ENCODE results near the gene MMP27.
"Not testable (repeated sequence)": the region's sequence is repeated elsewhere in the genome, so short reads cannot be mapped to it uniquely, and the experiment has no call there.

Gene MMP27, protein sequence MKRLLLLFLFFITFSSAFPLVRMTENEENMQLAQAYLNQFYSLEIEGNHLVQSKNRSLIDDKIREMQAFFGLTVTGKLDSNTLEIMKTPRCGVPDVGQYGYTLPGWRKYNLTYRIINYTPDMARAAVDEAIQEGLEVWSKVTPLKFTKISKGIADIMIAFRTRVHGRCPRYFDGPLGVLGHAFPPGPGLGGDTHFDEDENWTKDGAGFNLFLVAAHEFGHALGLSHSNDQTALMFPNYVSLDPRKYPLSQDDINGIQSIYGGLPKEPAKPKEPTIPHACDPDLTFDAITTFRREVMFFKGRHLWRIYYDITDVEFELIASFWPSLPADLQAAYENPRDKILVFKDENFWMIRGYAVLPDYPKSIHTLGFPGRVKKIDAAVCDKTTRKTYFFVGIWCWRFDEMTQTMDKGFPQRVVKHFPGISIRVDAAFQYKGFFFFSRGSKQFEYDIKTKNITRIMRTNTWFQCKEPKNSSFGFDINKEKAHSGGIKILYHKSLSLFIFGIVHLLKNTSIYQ

DNA sequence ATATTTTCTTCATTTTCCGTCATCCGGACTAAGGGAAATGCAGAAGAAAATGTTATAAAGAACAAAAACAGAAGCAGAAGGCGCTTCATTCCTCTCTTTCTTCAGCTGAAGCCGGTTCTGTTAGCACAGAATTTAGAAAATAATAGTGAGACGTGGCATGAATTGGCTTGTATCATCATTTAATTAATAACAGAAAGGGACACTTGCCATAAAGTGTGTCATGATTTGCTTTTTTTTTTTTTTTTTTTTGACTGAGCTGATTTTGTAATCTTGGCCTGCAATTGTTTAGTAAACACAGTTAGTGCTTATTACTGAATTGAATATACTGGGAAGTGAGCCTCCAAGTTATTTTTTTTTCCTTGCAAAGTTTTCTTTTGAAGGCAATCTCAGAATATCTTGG, at the start of gene MMP27:
TSS of gene MMP27 (minus strand) at position 144 of the 400 bp plus-strand sequence. CDS start at position 89, 55 bp downstream.
- DNase-seq (ENCODE audit: low read depth): no peak

DNA sequence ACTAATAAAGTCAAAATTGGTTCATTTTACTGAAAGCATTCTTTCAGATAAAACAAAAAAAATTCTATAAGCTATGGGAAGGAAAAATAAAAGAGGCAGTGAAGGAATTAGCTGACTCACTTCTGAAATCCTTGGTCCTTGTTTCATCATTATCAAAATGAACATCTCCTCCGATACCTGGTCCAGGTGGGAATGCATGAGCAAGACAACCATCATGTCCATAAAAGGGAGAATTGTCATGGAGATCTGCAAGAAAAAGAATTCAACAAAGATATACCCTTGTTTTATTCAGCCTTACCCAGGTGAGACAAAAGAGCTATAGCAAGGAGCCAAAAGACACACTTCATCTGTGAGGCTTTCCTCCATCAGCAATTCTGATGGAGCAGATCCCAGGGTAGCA, 47.7 kb upstream of the MMP27 start:
- DNase-seq (ENCODE audit: low read depth): no peak

DNA sequence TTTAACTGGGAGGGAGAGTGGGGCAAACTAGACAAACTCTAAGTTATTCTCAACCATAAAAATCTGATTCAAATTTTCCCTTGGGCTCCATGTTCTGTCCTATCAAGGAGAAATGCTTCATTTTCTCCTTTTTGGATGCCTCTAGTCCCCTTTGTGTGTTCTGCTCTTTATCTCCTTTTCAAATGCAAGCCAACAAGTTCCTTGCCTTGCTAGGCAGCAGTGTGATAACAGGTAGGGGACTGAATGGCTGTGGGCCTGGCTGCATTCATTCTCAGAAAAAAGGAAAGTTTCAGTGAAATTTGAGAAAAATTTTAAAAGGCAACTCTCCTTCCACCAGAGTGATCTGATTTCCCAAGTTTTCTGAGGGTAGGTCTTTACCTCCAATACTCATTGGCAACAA, 46.1 kb upstream of the MMP27 start:
- DNase-seq (ENCODE audit: low read depth): no peak

DNA sequence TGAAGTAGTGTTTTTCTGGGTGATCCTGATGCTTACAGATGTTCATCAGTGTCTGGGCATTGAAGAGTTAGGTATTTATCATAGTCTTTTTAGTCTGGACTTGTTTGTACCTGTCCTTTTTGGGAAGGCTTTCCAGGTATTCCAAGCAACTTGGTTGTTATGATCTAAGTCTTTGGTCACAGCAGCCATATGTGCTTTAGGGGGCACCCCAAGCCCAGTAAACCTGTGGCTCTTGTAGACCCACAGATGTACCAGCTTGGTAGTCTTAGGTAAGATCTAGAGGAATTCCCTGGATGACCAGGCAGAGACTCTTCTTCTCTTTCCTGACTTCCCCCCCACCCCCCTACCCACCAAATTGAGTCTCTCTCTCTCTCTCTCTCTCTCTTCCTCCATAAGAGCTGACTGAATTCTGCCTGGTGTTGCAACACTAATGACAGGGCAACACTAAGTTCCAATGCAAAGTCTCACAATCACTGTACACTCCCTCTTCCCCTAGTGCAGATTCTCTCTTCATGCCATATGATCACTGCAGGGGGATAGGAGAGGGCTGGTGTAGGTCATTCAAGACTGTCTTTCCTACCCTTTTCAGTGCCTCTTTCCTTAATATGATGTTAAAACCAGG, 43.6 kb upstream of the MMP27 start:
- DNase-seq (ENCODE audit: low read depth): no peak

DNA sequence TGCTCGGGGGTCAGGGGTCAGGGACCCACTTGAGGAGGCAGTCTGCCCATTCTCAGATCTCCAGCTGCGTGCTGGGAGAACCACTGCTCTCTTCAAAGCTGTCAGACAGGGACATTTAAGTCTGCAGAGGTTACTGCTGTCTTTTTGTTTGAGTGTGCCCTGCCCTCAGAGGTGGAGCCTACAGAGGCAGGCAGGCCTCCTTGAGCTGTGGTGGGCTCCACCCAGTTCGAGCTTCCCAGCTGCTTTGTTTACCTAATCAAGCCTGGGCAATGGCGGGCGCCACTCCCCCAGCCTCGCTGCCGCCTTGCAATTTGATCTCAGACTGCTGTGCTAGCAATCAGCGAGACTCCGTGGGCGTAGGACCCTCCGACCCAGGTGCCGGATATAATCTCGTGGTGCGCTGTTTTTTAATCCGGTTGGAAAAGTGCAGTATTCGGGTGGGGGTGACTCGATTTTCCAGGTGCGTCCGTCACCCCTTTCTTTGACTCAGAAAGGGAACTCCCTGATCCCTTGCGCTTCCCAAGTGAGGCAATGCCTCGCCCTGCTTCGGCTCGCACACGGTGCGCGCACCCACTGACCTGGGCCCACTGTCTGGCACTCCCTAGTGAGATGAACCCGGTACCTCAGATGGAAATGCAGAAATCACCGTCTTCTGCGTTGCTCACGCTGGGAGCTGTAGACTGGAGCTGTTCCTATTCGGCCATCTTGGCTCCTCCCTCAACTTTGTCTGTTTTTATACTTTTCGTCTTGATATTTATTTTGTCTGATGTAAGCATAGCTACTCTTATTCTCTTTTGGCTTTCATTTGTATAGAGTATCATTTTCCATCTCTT, 41.4 kb upstream of the MMP27 start:
- not testable (repeated sequence) for DNase-seq (ENCODE audit: low read depth)

DNA sequence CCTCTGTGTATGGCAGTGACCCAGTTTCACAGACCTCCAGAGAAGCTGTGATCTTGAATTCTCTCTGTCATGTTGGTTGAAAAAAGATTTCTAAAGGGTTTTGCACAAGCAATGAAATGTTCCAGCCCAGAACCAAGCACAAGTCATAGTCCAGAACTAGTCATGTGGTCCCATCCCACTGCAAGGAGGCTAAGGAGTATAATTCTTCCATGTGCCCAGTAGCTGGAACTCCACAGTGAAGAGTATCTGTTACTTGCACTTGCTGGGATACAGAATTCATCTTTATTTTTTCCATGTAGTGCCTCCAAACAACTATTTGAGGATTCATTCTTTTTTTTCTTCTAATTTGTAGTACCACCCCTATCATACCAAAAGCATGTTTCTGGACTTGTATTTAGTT, 29.1 kb upstream of the MMP27 start:
- no peak for DNase-seq (ENCODE audit: low read depth)

DNA sequence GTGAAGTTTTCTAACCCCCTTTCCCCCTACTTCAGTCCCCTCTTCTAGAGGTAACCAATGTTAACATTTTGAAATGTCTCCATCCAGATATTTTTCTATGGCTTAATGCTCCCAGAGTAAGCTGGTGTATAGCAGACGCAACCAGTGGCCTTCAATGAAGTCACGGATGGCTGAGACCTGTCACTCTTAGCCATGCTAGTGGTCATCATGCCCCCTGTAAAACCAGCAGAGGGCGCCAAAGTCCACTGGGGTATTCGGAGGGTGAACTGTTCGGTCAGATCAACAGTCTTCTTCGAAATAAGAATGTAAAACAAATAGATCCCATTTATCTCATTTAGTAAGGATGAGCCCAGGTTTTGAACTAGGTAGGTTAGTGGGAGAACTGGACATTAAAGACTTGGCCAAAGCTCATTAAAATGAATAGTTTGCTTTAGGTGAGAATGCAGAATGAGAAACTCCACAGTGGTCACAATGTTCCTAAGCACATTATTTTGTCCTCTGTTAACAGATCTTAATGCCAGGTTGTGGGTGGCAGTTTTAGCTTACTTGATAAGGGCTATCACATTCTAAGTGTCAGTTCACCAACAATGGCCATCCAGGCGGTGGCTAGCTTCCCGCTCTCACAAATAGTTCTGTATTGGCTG, 27.8 kb upstream of the MMP27 start:
- no peak for DNase-seq (ENCODE audit: low read depth)

DNA sequence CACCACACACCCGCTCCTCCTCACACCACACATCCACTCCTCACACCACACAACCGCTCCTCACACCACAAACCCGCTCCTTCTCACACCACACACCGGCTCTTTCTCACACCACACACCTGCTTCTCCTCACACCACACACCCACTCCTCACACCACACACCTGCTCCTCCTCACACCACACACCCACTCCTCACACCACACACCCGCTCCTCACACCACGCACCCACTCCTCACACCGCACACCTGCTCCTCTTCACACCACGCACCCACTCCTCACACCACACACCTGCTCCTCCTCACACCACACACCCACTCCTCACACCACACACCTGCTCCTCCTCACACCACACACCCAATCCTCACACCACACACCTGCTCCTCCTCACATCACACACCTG, 25.4 kb upstream of the MMP27 start:
- not testable (repeated sequence) for DNase-seq (ENCODE audit: low read depth)

DNA sequence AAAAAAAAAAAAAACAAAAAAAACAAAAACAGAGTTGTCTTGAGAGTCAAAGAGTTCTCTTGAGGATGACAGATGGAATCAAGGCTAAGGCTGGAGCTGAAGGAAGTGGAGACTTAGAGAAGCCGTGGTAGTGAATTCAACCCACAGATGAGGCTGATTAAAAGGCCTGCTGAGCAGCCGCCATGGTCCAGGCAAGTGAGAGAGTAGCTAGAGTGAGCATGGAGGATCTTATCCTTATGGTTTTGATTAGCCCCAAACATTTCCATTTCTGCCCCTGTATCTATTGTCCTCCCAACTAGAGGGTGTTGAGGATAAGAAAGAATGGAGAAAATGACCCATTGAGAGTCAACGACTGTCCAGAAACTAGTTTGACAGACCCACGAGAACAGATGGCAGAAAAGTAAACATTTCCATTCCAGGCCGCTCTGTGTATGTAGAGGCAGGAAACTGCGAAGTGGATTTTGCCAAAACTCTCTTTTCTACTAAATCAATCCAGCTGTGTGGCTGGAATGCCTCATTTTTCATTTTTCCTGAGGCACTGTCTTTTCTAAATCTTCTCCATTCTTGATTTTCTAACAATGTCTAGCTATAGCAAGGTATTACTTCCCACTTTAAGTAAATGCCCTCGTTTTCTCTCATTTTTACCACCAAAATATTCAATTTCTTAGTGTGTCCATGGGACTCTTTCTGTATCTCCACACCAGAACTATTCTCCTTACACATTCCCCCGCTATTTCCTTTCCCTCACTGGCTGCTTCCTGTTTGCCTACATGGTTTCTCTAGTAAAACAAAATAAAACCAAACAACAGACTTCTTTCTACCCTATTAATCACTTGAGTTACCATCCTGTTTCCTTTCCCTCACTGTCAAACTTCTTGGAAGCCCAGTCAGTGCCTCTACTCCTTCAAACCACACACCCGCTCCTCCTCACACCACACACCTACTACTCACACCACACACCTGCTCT, 24.6 kb upstream of the MMP27 start:
- DNase-seq (ENCODE audit: low read depth): no peak

DNA sequence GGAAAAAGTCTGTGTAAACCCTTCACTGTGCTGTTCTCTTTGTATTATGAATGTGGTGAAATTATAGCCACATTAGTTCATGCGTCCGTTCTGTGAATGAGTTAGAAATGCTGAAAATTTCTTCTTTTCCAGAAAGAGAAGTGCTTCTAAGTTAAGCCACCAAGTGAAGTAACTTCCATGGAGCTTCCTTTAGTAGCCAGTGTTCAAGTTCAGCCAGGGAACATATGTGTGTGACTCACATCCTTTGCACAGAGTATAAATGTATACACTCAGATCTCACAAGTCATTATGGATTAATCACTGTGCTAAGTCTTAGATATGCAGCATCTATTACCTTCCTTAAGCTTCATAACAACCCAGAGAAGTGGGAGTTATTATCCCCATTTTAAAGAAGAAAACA, 22.3 kb upstream of the MMP27 start:
- no peak for DNase-seq (ENCODE audit: low read depth)

DNA sequence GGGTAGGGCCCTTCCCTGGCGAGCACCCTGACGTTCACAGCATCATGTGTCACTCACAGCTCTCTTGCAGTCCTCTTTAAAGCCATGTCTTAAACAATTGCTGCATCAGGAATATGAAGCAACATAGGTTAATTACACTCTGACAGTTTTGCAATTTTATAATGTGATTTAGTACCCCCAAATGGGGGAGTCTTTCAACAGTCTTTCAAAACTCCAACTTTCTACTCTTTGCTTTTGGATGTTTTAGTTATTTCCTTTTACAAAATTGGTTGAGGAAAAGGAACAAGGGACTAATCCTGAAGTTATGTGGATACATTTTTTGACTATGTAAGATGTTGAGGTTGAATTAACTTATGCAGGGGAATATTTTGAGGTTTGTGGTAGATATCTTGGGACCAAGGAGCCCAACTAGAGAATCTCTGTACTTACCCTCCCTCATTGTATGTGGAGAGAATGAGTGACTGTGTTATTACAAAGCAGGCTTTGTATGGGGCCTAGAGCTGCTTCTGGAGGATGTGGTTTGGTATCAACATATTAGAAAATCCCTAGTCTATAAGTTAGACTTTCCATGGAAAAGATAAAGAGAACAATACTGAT, 19.4 kb upstream of the MMP27 start, which contains the start of gene MMP8:
TSS of gene MMP8 (minus strand) at position 51 of the 597 bp plus-strand sequence. CDS start 99 bp downstream, outside the sequence.
- no peak for DNase-seq (ENCODE audit: low read depth)

DNA sequence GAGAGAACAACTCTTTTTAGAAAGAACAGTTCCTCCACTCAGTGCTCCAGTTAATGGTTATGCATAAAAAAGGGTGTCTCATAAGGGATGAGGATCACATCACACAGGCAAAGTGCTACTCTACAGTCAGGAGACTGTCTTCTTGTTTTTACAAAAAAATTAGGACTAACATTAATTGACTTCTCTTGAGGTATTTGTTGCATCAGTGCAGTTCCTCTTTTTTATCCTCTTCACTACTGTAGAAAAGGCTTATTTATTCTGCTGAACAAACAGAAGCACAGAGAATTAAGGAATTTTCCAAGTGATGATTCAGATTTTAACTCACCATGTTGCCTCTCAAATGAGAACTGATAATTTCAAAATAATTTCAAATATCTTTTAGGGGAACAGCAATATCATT, 17.3 kb upstream of the MMP27 start:
- no peak for DNase-seq (ENCODE audit: low read depth)

DNA sequence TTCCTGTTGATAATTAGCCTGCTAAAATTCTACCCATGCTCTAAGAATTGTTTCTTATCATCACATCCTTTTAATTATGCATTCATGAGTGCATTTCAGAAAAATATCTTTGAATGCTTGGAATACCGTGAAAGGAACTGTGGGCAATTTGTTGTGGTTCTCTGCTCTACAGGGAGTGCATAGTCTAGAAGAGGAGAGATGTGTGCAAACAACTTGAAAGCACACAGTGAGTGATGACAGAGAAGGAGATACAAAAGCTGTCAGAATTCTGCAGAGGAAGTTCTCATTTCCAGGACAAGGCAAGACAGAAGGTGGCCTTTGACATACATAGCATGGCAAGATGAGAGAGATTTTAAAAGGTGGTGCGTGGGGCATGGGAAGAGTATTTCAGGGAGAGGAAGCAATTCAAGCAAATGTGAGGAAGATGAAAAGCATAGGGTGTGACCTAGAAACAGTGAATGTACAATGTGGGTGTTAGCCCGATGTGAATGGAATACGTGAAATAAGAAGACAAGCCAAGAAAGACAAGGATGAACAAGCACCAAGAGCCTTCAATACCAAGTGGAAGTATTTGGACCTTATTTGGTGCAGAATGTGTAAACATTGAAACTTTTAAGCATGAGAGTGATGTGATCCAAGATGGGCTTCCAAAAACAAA, 14.2 kb upstream of the MMP27 start:
- DNase-seq (ENCODE audit: low read depth): no peak

DNA sequence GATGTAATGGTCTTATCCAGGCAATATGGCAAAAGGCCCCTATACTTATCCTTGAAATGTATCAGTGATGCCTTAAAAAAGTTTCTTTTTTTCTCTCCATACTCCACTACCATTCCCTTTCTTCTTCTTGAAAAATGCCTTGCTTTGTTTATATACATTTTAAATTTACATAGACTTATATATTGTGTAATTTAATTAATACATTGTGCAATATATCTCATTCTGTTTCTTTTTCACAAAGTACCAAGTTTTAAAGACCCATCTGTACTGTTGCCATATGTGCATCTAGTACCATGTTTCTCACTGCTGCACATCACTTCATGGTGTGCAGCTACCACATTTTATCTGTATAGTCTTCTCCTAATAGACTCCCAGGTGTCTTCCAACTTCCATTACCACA, 11.7 kb upstream of the MMP27 start:
- no peak for DNase-seq (ENCODE audit: low read depth)

DNA sequence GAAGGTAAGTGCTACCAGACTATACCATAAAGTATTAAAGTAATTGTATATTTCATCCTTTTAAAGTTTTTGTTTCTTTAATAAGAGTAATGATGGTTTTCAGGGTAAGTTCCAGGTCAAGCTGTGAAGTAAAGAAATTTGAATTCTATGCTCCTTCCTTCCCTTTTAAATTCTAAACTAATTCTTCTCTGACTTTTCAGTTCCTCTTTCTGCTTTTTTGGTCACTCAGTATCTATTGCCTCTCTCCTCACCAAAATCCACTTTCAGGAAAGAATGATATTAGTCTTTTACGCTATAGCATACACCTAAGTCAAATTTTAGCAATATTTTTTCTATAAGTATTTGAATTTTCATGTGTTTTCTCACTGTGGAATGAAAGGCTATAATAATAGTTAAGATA, 11.0 kb upstream of the MMP27 start:
- DNase-seq (ENCODE audit: low read depth): no peak

DNA sequence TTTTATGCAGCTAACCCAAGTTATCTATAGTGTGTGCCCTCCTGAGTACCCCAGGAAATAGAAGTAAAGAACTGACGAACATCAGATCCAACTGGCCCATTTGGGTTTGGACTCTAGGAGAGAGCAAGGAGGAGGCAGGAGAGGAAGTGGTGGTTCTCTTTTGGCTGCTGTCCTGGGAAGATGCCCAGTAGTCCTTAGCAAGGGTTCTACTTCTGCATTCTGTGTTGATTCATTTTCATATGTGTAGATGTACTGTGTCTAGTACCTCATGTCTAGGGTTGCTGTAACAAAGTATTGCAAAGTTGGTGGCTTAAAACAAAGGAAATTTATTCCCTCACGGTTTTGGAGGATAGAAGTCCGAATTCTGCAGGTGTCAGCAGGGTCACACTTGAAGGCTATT, 6.6 kb upstream of the MMP27 start:
- no peak for DNase-seq (ENCODE audit: low read depth)

DNA sequence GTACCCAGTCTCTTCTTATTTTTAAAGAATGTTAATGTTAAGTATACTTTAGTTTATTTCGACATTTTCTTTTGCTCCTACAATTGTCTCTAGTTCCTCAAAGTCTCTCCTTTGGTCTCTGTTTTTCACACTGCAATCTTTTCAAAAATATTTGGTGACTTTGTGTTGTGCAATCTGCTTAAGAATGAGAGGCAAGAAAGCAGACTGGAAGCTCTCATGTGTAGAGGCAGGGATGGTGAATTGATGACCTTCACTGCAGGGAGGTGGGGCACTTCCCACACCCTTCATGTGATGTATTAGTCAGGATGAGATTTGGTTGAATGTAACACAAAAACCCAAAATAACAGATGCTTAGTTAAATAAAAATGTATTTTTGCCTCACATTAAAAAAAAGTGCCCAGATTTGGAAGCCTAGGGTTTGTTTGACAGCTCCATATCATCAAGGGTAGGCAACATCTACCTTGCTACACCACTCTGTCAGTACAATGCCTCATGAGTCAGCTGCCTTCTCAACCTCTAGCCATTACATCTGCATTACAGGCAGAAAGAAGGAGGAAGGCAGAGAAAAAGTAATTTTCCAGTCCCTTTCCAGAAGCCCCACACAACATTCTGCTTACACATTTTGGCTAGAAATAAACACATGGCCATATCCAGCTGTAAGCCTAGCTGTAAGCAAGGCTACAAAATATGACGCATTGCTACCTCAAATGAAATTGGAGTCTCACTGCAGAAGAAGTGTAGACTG, 3.8 kb upstream of the MMP27 start:
- no peak for DNase-seq (ENCODE audit: low read depth)

DNA sequence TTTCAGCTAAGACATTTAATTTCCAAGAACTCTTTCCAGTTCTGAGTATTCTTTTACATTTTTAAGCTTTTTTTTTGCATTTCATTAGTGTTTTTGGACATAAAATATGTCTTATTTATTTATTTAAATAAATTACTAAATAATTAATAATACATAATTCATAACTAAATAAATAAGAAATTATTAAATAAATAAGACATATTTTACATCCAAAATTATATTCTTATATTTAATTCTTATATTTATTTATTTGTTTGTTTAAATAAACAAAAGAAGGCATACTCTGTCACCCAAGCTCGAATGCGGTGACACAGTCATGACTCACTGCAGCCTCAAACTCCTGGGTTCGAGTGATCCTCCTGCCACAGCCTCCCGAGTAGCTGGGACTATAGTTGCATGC, 3.1 kb upstream of the MMP27 start:
- DNase-seq (ENCODE audit: low read depth): no peak

DNA sequence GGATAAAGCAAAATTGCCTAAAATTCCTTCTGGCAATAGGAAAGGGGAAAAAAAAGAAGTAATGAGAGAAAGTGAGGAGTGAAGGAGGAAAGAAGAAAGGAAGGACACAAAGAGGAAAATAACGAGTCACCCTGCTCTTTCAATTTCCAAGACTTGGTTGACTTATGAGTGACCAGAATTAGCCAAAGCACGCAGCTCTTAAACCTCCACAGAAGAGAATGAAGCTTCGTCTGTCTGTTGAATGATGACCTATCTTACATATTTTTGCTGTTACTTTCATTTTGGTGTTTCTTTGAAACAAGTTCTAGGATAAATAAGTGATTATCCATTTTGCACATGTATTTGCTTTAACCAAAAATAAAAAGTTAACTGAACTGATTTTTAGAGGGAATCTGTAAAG, 728 bp downstream of the MMP27 start:
- DNase-seq (ENCODE audit: low read depth): no peak

Measured in activated T-cell treated with anti-CD3 and anti-CD28 coated beads for 1 hour (primary cell).